GM12865 (cell line): Measurements from ENCODE around the gene PTPRN2.

Experiments
- DNase-seq: peaks from one replicate; pipeline ENCODE4 v3.0.0; 2010; ENCODE audit warnings: low read depth
- H3K4me3 ChIP-seq: 2 replicates; pipeline ENCODE4 v1.5.1; 2011; ENCODE audit warnings: mild to moderate bottlenecking, low read depth, low read length, control low read depth
- CTCF ChIP-seq: IDR thresholded peaks from 2 replicates; pipeline ENCODE4 v1.5.1; 2011; ENCODE audit warnings: low read length, control low read depth, low read depth, inconsistent platforms; ENCODE audit not compliant: insufficient read depth; ENCODE audit errors: missing control alignments

The PTPRN2 gene

GRCh38 chr7:157926107-157926506 is 661.5 kb downstream of the PTPRN2 start:
- TF ChIP-seq CTCF = no peak
- DNase-seq = no peak
- no peak overlapping the region for H3K4me3 ChIP-seq

- TF ChIP-seq CTCF = no peak
- no peak overlapping the region for H3K4me3 ChIP-seq
- DNase-seq = no peak
These were observed 662.2 kb downstream of the PTPRN2 start for GRCh38 chr7:157925383-157925875.

DNA sequence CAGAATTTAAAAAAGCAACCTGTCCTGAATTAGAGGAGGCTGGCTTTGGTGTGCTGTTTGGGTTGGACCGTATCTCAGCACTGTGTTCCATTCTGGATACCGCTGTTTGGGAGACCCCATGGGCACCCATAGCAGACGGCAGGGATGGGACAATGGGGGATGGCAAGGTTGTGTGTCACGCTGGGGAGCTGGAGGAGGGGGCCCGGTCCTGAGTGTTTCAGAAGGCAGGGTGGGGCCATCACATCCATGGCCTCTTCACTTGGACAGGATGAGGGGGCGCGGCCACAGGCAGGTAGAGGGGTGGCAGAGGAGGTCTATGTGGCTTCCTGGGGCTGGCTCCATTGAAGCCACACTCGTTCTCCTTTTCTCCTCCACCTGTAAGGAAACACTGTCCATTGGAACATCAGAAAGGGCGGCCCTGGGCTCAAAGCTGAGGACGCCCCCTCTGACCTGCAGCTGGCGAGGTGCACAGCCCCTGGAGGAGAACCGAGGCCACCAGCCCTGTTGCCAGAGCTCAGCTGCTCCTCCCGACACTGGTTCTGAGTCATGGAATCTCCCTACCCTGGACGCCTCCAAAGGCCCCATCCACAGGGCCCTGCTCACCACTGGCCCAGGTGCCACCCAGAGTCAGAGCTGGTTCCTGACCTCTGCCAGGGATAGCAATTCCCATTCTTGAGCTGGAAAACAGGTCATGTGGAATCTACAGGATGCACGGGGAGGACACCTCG is 663.6 kb downstream of the PTPRN2 start:
- no peak overlapping the region for H3K4me3 ChIP-seq
- no peak for DNase-seq
- TF ChIP-seq CTCF = no peak

GRCh38 chr7:157922576-157922975 is 665.0 kb downstream of the PTPRN2 start:
- no peak for DNase-seq
- H3K4me3 ChIP-seq = no peak overlapping the region
- no peak for TF ChIP-seq CTCF

- TF ChIP-seq CTCF = no peak
- no peak overlapping the region for H3K4me3 ChIP-seq
- DNase-seq = no peak
These were observed 669.1 kb downstream of the PTPRN2 start for GRCh38 chr7:157918326-157919080.

GRCh38 chr7:157916946-157917640 is 670.5 kb downstream of the PTPRN2 start:
- H3K4me3 ChIP-seq = no peak overlapping the region
- TF ChIP-seq CTCF = no peak
- DNase-seq = no peak
